SK-N-SH (cell line): Measurements from ENCODE around the gene RAB3GAP2. TPM values are rescaled to one million over a fixed set of nuclear protein-coding genes. Genes with fewer than 3 reads are reported as not detected.

ENCODE experiments used
- CTCF ChIA-PET: fragments of 300-600, 350-600 bp; formaldehyde crosslinking; extraction: SDS; loops from one replicate; lab custom pipeline; 2021; lab: Yijun Ruan, JAX
- POLR2A ChIA-PET: fragments of 350-600 bp; sonication (Branson Sonifier 250); formaldehyde crosslinking; extraction: SDS; loops from one replicate; lab custom pipeline; 2020; ENCODE audit warnings: antibody characterized with exemption, inconsistent platforms; lab: Yijun Ruan, JAX
- DNase-seq: peaks from one replicate; pipeline ENCODE4 v3.0.0; 2012
- H2AFZ ChIP-seq: fragments of 200-600 bp; sonication (generic); 2 replicates; pipeline ENCODE4 v1.8.1; 2016; ENCODE audit warnings: antibody characterized with exemption, mild to moderate bottlenecking, low read depth
- H3F3A ChIP-seq: fragments of 200-600 bp; sonication (generic); replicated peaks from 2 replicates; pipeline ENCODE3; 2016; ENCODE audit warnings: antibody characterized with exemption, mild to moderate bottlenecking; ENCODE audit not compliant: insufficient read depth
- H3K27ac ChIP-seq, 2 experiments: fragments of 200-500 bp in 1 of 2; fragments of 200-600 bp in 1 of 2; sonication (Bioruptor generic) in 1 of 2; sonication (generic), shearing (Covaris generic) in 1 of 2; 2 replicates each; pipeline versions ENCODE4 v1.5.1 to v1.6.1; 2014 to 2016; ENCODE audit warnings: low read depth in 2 of 2, inconsistent platforms in 1 of 2, low read length in 1 of 2, mild to moderate bottlenecking in 1 of 2, mixed read lengths in 1 of 2
- H3K27me3 ChIP-seq: fragments of 200-600 bp; sonication (generic), shearing (Covaris generic); 2 replicates; pipeline ENCODE4 v1.6.1; 2016; ENCODE audit warnings: mixed run types; ENCODE audit not compliant: insufficient read depth
- H3K36me3 ChIP-seq, 2 experiments: fragments of 200-500 bp in 1 of 2; fragments of 200-600 bp in 1 of 2; sonication (Bioruptor generic) in 1 of 2; sonication (generic) in 1 of 2; replicated peaks in 1 of 2; 2 replicates each; pipeline versions ENCODE3 to v1.5.1; 2014 to 2016; ENCODE audit warnings: low read length in 1 of 2, mild to moderate bottlenecking in 1 of 2; ENCODE audit not compliant: insufficient read depth in 2 of 2, control insufficient read depth in 1 of 2
- H3K4me1 ChIP-seq, 2 experiments: fragments of 200-500 bp in 1 of 2; fragments of 200-600 bp in 1 of 2; sonication (Bioruptor generic) in 1 of 2; sonication (generic), shearing (Covaris generic) in 1 of 2; 2 replicates each; pipeline versions ENCODE4 v1.5.1 to v1.6.1; 2014 to 2016; ENCODE audit warnings: low read depth in 1 of 2, low read length in 1 of 2, mixed run types in 1 of 2; ENCODE audit not compliant: insufficient read depth in 2 of 2, control insufficient read depth in 1 of 2
- H3K4me2 ChIP-seq: fragments of 200-600 bp; sonication (generic), shearing (Covaris generic); 2 replicates; pipeline ENCODE4 v1.6.1; 2017; ENCODE audit warnings: mixed run types
- H3K4me3 ChIP-seq, 2 experiments: fragments of 200-500 bp in 1 of 2; fragments of 200-600 bp in 1 of 2; sonication (Bioruptor generic) in 1 of 2; sonication (generic), shearing (Covaris generic) in 1 of 2; 2 replicates each; pipeline versions ENCODE4 v1.5.1 to v1.8.1; 2014 to 2016; ENCODE audit warnings: low read depth in 2 of 2, inconsistent platforms in 1 of 2, low read length in 1 of 2, mild to moderate bottlenecking in 1 of 2, mixed read lengths in 1 of 2, moderate library complexity in 1 of 2
- H3K79me2 ChIP-seq: fragments of 200-600 bp; sonication (generic); 2 replicates; pipeline ENCODE4 v1.8.1; 2017; ENCODE audit warnings: mild to moderate bottlenecking; ENCODE audit not compliant: insufficient read depth
- H3K9ac ChIP-seq: fragments of 200-600 bp; sonication (generic); 2 replicates; pipeline ENCODE4 v1.6.1; 2017; ENCODE audit warnings: mixed run types
- H3K9me2 ChIP-seq: fragments of 200-600 bp; sonication (generic); 2 replicates; pipeline ENCODE4 v1.6.1; 2017; ENCODE audit warnings: mixed run types
- H3K9me3 ChIP-seq: fragments of 200-600 bp; sonication (generic); 2 replicates; pipeline ENCODE4 v1.6.1; 2017; ENCODE audit warnings: mixed run types, mild to moderate bottlenecking, moderate library complexity
- H4K20me1 ChIP-seq: fragments of 200-600 bp; sonication (generic); 2 replicates; pipeline ENCODE4 v1.6.1; 2017; ENCODE audit warnings: mild to moderate bottlenecking, mixed run types; ENCODE audit not compliant: insufficient read depth
- ELF1 ChIP-seq: IDR thresholded peaks from 2 replicates; pipeline ENCODE4 v1.4.0; 2012
- FOSL2 ChIP-seq: IDR thresholded peaks from 2 replicates; pipeline ENCODE4 v1.4.0; 2012; ENCODE audit warnings: low read depth, mild to moderate bottlenecking, moderate library complexity, borderline replicate concordance
- FOXJ3 ChIP-seq: sonication (generic); formaldehyde crosslinking; IDR thresholded peaks from 2 replicates; pipeline ENCODE4 v1.5.1; 2020; ENCODE audit warnings: mild to moderate bottlenecking, missing genetic modification reagents
- FOXM1 ChIP-seq: IDR thresholded peaks from 2 replicates; pipeline ENCODE4 v1.4.0; 2012; ENCODE audit warnings: low read depth, mild to moderate bottlenecking
- IRF3 ChIP-seq: fragments of 150-350 bp; IDR thresholded peaks from 2 replicates; pipeline ENCODE4 v1.6.1; 2016; ENCODE audit warnings: mild to moderate bottlenecking, low read depth, low read length
- JUND ChIP-seq: IDR thresholded peaks from 2 replicates; pipeline ENCODE4 v1.4.0; 2012
- NRF1 ChIP-seq: IDR thresholded peaks from 2 replicates; pipeline ENCODE4 v1.6.1; 2012; ENCODE audit warnings: low read depth, mild to moderate bottlenecking, low read length
- POLR2AphosphoS5 ChIP-seq: IDR thresholded peaks from 2 replicates; pipeline ENCODE4 v1.6.1; 2012; ENCODE audit warnings: low read depth, low read length
- RCOR1 ChIP-seq: fragments of 150-350 bp; IDR thresholded peaks from 2 replicates; pipeline ENCODE4 v1.6.1; 2017; ENCODE audit warnings: antibody characterized with exemption, low read length
- REST ChIP-seq: IDR thresholded peaks from 2 replicates; pipeline ENCODE4 v1.6.1; 2012; ENCODE audit warnings: mild to moderate bottlenecking, low read depth, low read length, moderate library complexity
- RFX5 ChIP-seq: IDR thresholded peaks from 2 replicates; pipeline ENCODE4 v1.6.1; 2012; ENCODE audit warnings: mild to moderate bottlenecking, improper control_type of control experiment, low read length
- SIN3A ChIP-seq: IDR thresholded peaks from 2 replicates; pipeline ENCODE4 v1.6.1; 2012; ENCODE audit warnings: low read depth, mild to moderate bottlenecking, low read length, moderate library complexity, borderline replicate concordance
- TEAD4 ChIP-seq: IDR thresholded peaks from 2 replicates; pipeline ENCODE4 v1.4.0; 2012; ENCODE audit warnings: mild to moderate bottlenecking, borderline replicate concordance; ENCODE audit not compliant: insufficient read depth
- USF2 ChIP-seq: fragments of 150-350 bp; IDR thresholded peaks from 2 replicates; pipeline ENCODE4 v1.6.1; 2017; ENCODE audit warnings: antibody characterized with exemption, low read length, low read depth, borderline replicate concordance
- WGBS: methylation state at CpG from one replicate; pipeline ENCODE4 v1.1.6; 2017; ENCODE audit warnings: low lambda C conversion rate; 5-methylcytosine and 5-hydroxymethylcytosine counted together
- polyA plus RNA-seq, 3 experiments: library from polyadenylated mRNA; depleted of rRNA; stranded (reverse); fragments of >200 nt; gene quantifications; 2 replicates each; pipeline ENCODE4 v1.2.3, GENCODE V29; 2012
- TF ChIP-seq, protein P1 (sequence below): IDR thresholded peaks from 2 replicates; pipeline ENCODE4 v1.4.0; 2012; ENCODE audit warnings: low read depth, borderline replicate concordance
- TF ChIP-seq, protein P2 (sequence below): fragments of 200-600 bp; sonication (generic); IDR thresholded peaks from 2 replicates; pipeline ENCODE4 v1.6.1; 2017; ENCODE audit warnings: antibody characterized with exemption, mild to moderate bottlenecking, moderate library complexity
- TF ChIP-seq, protein P3 (sequence below): IDR thresholded peaks from 2 replicates; pipeline ENCODE4; 2012

The RAB3GAP2 gene
- polyA plus RNA-seq, 1 of the 3 experiments (the other 2 are of a cell fraction) = 9.3 TPM

GRCh38 chr1:220306339-220306738 is 34.1 kb upstream of the RAB3GAP2 start:
- ChIA-PET CTCF (interaction anchor here (1.0 kb wide), 1 partner anchor 10 kb away, joined by 3 read pairs; no protein-coding TSS in a partner anchor), POLR2A (no interaction called here)
- Histone ChIP-seq H3K27ac (no peak overlapping the region), H3K9me2 (no peaks in the 10 kb centered on the region), H4K20me1 (no peaks in the 10 kb centered on the region), H3K36me3 (no peaks in the 10 kb centered on the region), H2AFZ (no peak overlapping the region), H3K79me2 (no peaks in the 10 kb centered on the region), H3K9ac (no peak overlapping the region), H3K27me3 (no peaks in the 10 kb centered on the region), H3K4me1 (no peaks in the 10 kb centered on the region; a peak in 1 of 4 replicates), H3K4me2 (no peak overlapping the region), H3F3A (no peaks in the 10 kb centered on the region), H3K9me3 (0 out of 2 replicates have a peak, but pooled peaks cover 5% of the 10 kb centered on the region), H3K4me3 (no peak overlapping the region)
- 89% methylated on average over 1 of the region's 1 CpG for WGBS
- DNase-seq = no peak
- TF ChIP-seq SIN3A (no peak), RCOR1 (no peak), TEAD4 (no peak), FOXJ3 (no peak), FOXM1 (no peak), FOSL2 (no peak), ELF1 (no peak), USF2 (no peak), RFX5 (no peak), NRF1 (no peak)
- TF ChIP-seq, protein P1, sequence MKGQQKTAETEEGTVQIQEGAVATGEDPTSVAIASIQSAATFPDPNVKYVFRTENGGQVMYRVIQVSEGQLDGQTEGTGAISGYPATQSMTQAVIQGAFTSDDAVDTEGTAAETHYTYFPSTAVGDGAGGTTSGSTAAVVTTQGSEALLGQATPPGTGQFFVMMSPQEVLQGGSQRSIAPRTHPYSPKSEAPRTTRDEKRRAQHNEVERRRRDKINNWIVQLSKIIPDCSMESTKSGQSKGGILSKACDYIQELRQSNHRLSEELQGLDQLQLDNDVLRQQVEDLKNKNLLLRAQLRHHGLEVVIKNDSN = no peak
- TF ChIP-seq, protein P2, sequence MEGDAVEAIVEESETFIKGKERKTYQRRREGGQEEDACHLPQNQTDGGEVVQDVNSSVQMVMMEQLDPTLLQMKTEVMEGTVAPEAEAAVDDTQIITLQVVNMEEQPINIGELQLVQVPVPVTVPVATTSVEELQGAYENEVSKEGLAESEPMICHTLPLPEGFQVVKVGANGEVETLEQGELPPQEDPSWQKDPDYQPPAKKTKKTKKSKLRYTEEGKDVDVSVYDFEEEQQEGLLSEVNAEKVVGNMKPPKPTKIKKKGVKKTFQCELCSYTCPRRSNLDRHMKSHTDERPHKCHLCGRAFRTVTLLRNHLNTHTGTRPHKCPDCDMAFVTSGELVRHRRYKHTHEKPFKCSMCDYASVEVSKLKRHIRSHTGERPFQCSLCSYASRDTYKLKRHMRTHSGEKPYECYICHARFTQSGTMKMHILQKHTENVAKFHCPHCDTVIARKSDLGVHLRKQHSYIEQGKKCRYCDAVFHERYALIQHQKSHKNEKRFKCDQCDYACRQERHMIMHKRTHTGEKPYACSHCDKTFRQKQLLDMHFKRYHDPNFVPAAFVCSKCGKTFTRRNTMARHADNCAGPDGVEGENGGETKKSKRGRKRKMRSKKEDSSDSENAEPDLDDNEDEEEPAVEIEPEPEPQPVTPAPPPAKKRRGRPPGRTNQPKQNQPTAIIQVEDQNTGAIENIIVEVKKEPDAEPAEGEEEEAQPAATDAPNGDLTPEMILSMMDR = no peak
- TF ChIP-seq, protein P3, sequence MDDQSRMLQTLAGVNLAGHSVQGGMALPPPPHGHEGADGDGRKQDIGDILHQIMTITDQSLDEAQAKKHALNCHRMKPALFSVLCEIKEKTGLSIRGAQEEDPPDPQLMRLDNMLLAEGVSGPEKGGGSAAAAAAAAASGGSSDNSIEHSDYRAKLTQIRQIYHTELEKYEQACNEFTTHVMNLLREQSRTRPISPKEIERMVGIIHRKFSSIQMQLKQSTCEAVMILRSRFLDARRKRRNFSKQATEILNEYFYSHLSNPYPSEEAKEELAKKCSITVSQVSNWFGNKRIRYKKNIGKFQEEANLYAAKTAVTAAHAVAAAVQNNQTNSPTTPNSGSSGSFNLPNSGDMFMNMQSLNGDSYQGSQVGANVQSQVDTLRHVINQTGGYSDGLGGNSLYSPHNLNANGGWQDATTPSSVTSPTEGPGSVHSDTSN = no peak

DNA sequence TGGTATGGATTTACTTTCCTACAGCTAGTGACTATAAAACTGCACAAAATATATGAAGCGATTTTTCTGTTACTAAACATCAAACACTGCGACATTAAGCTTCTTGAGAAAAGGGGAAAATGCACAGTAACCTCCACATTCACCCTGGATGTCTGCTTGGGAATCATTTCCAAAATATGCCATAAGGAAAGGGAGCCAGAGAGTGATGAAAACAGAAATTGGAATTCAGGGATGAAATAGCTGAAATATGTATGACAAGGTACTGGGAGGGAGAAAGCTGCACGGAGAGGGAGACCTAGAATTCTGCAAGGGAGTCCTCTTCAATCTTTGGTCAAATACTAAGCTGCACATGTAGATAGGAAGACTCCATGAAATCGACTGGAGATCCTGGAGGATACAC is 31.6 kb upstream of the RAB3GAP2 start:
- Histone ChIP-seq H3K36me3 (no peaks in the 10 kb centered on the region), H2AFZ (no peak overlapping the region), H3F3A (peaks cover 3% of the 10 kb centered on the region), H3K9ac (no peak overlapping the region), H3K9me3 (0 out of 2 replicates have a peak, but pooled peaks cover 5% of the 10 kb centered on the region), H3K27ac (no peak overlapping the region), H3K79me2 (no peaks in the 10 kb centered on the region), H3K9me2 (no peaks in the 10 kb centered on the region), H3K27me3 (no peaks in the 10 kb centered on the region), H4K20me1 (no peaks in the 10 kb centered on the region), H3K4me2 (no peak overlapping the region), H3K4me3 (no peak overlapping the region), H3K4me1 (peaks cover 5 to 11% of the 10 kb centered on the region in 2 experiments; a peak in 3 of 4 replicates)
- WGBS = 56% methylated on average over 4 of the region's 4 CpGs
- POLR2A ChIA-PET = no interaction called here
- DNase-seq = no peak
- CTCF ChIA-PET = no interaction called here
- TF ChIP-seq JUND (no peak), REST (no peak), ELF1 (no peak), IRF3 (no peak), POLR2AphosphoS5 (no peak)
